HG03521 (cell line): ENCODE results near the gene NR3C2.

Source experiments
- ATAC-seq: cut with Tn5 transposase; IDR thresholded peaks from one replicate; pipeline ENCODE4 v1.9.1; 2021; ENCODE audit warnings: mild to moderate bottlenecking, moderate library complexity; ENCODE audit not compliant: unreplicated experiment

Gene NR3C2

GRCh38 chr4:148268835-148269234 is 173.4 kb downstream of the NR3C2 start:
- ATAC-seq, result no peak

- ATAC-seq, result no peak
These were observed 175.3 kb downstream of the NR3C2 start for GRCh38 chr4:148266921-148267320.

DNA sequence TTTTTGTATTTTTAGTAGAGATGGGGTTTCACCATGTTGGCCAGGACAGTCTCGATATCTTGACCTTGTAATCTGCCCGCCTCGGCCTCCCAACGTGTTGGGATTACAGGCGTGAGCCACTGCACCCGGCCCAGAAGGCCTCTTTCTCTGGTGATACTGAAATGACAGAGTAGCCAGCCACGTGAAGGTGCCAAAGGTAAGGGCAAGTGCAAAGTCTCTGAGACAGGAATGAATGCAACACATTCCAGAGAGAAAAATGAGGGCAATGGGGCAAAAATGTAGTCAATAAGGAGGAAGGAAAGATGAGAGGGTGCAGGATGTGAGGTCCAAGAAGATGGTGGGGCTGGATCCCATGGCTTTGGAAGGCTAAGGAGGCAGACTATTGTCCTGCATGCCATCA is 176.0 kb downstream of the NR3C2 start:
- no peak for ATAC-seq

DNA sequence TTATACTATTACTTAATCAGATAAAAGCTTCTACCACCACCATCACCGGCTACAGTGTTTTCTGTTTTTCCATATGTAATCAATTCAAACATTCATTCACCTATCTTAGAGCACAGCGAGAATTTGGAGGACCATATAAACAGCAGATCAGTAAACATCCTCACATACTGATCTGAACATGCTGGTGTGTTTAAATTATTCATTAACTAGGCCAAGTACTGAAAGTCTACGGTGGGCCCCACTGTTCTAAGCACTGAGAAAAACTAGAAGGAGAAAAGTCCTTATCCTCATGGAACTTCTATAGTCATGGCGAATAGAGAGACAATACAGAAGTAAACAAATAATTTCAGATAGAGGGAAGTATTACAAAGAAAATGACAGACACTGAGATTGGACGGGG is 176.6 kb downstream of the NR3C2 start:
- no peak for ATAC-seq

DNA sequence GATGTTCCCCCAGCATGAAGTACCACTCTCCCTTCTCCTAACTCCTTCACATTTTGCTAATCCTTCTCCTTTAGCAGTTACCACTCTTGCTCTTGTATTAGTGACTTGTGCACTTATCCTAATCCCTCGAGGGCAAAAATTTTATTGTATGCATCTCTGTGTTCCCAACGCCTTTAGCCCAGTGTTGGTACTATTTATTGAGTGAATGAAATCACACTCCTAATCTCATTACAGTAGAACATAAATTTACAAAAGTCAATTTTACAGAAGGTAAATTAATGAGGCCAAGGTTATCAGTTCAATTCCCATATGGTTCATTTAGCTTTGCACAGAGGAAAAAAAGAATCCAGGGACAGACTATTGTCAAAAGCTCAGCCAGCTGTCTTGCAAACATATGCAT is 178.4 kb downstream of the NR3C2 start:
- no peak for ATAC-seq

GRCh38 chr4:148263127-148263526 is 179.1 kb downstream of the NR3C2 start:
- no peak for ATAC-seq

- ATAC-seq, result no peak
These were observed 180.4 kb downstream of the NR3C2 start for GRCh38 chr4:148261848-148262247.

- no peak for ATAC-seq
These were observed 182.4 kb downstream of the NR3C2 start for GRCh38 chr4:148259841-148260240.

DNA sequence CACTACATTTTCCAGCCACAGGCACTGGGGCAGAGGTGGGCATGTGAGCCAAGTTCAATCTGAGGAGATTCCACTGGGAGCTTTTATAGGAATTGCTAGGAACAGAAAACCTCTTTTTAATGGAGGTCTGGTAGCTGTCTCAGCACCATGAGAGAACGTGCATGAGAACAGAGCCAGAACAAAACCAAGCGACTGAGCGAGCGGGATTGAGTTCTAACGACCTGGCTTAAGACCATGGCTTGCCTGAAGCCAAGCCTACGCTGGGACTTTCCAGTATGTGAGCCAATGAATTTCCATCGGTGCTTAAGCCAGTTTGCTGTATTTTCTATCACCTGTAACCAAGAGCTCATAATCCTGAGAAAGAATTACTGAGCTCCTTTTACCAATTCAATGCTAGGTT is 183.7 kb downstream of the NR3C2 start:
- no peak for ATAC-seq

DNA sequence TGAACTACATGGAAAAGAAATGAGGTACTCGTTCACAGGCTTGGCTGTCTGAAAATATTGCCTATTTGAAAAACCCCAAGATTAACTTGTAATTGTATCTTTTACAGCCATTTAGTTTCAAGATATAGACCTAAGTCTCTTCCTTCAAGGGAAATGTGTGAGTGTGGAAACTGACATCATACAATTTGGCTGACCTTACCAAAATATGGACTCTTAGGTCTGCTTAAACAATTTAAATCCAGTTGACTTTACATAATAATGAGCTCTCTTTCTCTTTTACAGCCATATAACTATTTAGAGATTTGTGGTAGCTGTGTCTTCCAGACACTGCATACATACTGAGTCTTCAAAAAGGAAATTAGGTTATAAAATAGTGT is 186.9 kb downstream of the NR3C2 start:
- ATAC-seq, result no peak

DNA sequence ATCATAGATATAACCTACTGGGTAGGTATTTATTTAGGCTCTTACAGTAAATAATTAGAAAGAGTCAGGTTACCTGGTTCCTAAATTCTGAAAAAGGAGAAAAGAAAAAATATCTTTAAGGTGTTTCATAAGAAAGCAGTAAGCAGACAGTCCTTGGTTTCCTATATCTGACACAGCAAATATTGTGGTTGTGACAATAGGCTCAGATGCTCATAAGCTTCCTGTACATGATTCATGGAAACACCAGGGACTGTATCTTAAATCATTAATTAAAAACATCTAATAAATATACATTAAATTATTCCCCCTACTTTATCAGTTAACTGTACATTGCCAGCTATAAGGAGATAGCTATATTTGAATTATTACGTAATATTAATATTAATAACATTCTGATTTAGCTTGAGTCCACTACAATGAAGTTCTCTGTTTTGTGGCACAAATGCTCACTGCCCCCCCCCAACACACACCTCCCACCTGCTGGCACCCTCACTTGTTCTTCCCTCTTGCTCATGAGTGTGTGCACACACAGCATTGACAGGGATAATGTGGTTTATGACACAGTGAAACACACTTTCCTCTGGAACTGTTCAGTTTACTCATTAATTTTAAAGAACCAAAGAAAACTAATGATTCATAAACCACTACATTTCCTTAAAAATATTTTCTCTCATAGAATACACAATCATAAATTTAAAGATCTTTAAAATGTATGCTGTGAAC is 187.4 kb downstream of the NR3C2 start:
- no peak for ATAC-seq

- no peak for ATAC-seq
These were observed 188.4 kb downstream of the NR3C2 start for GRCh38 chr4:148253768-148254167.

DNA sequence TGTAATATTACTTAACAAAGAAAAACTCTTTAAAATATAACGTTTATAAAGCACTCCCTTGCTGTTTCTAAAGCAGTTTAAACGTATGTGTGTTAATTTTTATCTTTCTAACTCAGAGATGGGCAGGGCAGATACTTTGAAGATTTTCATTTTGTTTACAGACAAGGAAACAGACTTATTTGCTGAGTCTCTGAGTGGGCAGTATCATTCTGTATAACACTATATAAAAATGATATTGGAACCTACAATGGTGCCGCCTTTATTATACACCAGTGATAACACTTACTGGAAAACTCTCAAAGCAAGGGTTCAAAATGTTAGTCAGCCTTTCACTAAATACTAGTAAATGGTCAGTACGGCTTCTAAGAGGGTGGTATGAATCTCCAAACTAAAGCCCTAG is 193.4 kb downstream of the NR3C2 start:
- ATAC-seq, result no peak

DNA sequence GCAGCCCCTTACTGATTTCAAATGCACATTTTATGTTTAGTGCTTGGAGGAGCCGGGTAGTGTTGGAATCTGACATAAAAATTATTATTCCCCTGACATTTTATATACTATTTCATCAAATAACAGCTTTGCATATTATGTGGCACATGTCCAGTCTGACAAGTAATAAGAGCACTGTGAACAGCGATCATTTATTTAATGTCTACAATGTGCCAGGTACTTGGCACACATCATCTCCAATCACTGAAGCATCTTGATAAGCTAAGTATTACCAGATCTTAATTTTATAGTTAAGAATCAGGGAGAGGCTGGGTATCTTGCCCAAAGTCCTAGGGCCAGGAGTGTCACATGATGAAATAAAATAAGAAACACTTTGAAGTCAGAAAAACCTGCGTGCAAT is 197.2 kb downstream of the NR3C2 start:
- ATAC-seq, result no peak

- no peak for ATAC-seq
These were observed 198.4 kb downstream of the NR3C2 start for GRCh38 chr4:148243837-148244236.

DNA sequence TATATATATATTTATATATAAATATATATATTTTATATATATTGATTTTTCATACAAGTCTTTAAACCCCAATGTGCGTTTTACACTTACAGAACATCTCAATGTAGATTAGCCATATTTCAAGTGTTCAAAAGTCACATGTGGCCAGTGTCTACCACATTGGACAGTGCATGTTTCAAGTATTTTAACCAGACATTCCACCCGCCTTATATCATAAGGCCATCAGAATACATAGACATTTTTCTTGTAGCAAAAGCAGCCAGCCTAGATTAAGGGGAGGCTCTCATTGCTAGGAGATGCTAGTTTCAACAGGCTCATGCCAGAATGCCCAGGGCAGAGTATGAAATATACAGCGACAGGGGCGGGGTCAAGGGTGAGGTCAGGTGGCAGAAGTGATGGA is 202.0 kb downstream of the NR3C2 start:
- no peak for ATAC-seq

DNA sequence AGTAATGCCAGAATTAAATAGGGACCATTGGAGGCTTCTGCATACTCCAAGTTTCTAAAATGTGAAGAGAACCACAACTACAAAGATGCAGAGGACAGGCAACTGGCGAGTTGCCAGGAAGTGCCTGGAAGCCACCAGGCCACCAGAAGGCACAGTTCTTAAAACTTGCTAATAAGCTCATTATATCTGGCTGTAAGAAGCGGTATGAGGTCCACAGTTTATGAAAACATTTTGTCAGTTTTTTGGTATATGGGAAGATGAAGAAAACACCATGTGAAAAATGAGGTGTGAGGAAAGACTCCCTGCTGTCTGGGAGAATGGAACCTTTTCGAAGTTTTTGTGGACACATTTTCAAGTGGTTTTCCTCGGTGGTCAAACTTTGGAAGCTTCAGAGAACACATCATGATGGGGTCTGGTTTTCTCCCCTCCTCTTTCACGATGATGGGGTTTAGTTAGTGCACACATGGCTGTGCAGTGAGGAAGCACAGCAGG is 202.7 kb downstream of the NR3C2 start:
- no peak for ATAC-seq

GRCh38 chr4:148238811-148239493 is 203.3 kb downstream of the NR3C2 start:
- no peak for ATAC-seq

DNA sequence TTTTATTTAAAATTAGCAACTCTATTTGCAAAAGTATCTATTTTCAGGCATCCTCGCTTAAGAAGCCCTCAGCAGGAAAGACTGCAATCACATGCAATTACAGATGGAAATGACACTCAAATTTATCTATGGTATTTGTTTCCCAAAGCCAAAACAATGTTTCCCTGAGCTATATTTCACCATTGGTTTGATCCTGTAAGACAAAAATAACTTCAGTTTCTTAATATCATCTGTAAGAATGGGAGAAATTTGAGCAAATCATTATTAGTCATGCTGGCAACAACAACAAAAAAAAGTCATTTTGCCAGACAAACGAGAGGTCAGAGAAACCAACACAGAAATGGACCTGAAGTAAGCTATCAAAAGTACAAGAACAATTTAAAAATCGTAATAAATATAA is 204.1 kb downstream of the NR3C2 start:
- no peak for ATAC-seq

- no peak for ATAC-seq
These were observed 206.4 kb downstream of the NR3C2 start for GRCh38 chr4:148235809-148236208.

- no peak for ATAC-seq
These were observed 212.4 kb downstream of the NR3C2 start for GRCh38 chr4:148229798-148230197.

DNA sequence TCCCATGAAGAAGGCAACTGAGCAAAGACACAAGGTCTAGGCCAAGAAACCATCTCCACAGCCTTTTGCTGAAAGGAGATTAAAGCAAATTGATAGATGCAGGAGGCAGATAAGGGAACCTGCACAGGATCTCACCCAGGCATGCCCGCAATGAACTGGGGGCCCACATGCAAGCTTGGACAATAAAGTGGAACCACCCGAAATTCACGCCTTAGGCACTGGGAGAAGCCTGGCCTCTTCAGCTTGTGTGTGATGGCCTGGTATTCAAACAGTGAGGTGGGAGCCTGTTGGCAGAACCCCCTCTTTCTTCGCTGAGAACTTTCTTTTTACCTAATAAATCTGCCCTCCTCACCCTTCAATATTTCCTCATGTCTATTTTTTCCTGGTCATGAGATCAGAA is 213.2 kb downstream of the NR3C2 start:
- ATAC-seq, result no peak

GRCh38 chr4:148227147-148227546 is 215.1 kb downstream of the NR3C2 start:
- ATAC-seq, result no peak
